Colonic mucosa (tissue), 2 donors: ENCODE measurements around the gene RAD1. TPM values are rescaled to one million over a fixed set of nuclear protein-coding genes. Genes with fewer than 3 reads are reported as not detected.

Source experiments
- total RNA-seq, 2 donors: library from RNA; stranded (reverse); fragmentation: NEBNext Ultra II Directional in 1 of 2; extraction: Animal tissue kit (Norgen Biotek cat#: 25700) in 1 of 2; gene quantifications; one replicate each; pipeline ENCODE4 v1.2.1, GENCODE V29; 2021
- donor health status: DM: no; HTN: no; CAD: no.
- donor health status: DM: no; HTN: no; CAD: no.

RAD1 gene
- total RNA-seq, 2 donors from 2014 or later: 12.6 to 17.4 TPM

Other genes with a start within 250 kb of the RAD1 start
- under 1 TPM in 1 of 2 donors, not detected in 1; 0.35 TPM for gene TTC23L, start 76.3 kb downstream of the RAD1 start, total RNA-seq
- gene BRIX1, start 207 bp upstream of the RAD1 start, total RNA-seq: 10 to 100 TPM; 13.6 to 22.6 TPM
- 10 to 100 TPM; 39.5 to 40.4 TPM for gene DNAJC21, start 14.1 kb upstream of the RAD1 start, total RNA-seq
- under 1 TPM in 1 of 2 donors, not detected in 1; 0.16 TPM for gene AGXT2, start 132.4 kb upstream of the RAD1 start, total RNA-seq